Keratinocyte (primary cell): ENCODE results near the gene AADACL3.

Experiments
- EZH2 ChIP-seq: IDR thresholded peaks from one replicate; pipeline ENCODE4 v1.6.1; 2012; ENCODE audit warnings: inconsistent platforms, mild to moderate bottlenecking, low read length, moderate library complexity
- TF ChIP-seq, protein P1 (sequence below), 3 experiments: IDR thresholded peaks in 1 of 3; conservative IDR thresholded peaks in 1 of 3; optimal IDR thresholded peaks in 1 of 3; 2 replicates in 2 of 3; 3 replicates in 1 of 3; pipeline versions ENCODE3 to v1.5.1; 2011; ENCODE audit warnings: low read length in 3 of 3, mild to moderate bottlenecking in 3 of 3, moderate library complexity in 2 of 3, control low read depth in 1 of 3, inconsistent platforms in 1 of 3; ENCODE audit not compliant: insufficient read depth in 2 of 3; ENCODE audit errors: extremely low read depth in 1 of 3

DNA sequence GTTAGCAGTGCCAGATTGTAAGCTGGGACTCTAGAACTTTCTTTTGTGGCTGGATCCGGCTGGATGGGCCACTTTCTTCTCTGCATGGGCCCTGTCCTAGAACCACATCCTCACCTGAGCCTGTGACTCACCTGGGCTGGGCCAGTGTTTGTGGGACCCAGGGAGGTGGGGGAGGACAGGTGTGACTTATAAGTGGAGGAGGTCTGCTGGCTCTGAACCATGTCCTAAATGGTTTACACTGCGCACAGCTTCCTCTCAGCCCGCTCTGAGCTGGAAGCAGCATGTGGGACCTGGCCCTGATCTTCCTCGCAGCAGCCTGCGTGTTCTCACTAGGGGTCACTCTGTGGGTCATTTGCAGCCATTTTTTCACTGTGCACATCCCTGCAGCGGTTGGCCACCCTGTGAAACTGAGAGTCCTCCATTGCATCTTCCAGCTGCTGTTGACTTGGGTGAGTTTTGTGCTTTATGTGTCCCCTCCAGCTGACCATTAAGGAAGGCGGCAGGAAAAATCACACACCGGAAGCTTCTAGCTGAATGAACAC lies at the start of gene AADACL3:
- TF ChIP-seq, protein P1, sequence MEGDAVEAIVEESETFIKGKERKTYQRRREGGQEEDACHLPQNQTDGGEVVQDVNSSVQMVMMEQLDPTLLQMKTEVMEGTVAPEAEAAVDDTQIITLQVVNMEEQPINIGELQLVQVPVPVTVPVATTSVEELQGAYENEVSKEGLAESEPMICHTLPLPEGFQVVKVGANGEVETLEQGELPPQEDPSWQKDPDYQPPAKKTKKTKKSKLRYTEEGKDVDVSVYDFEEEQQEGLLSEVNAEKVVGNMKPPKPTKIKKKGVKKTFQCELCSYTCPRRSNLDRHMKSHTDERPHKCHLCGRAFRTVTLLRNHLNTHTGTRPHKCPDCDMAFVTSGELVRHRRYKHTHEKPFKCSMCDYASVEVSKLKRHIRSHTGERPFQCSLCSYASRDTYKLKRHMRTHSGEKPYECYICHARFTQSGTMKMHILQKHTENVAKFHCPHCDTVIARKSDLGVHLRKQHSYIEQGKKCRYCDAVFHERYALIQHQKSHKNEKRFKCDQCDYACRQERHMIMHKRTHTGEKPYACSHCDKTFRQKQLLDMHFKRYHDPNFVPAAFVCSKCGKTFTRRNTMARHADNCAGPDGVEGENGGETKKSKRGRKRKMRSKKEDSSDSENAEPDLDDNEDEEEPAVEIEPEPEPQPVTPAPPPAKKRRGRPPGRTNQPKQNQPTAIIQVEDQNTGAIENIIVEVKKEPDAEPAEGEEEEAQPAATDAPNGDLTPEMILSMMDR (optimal IDR thresholded peaks at IDR 0.05 in 1 of 3, IDR thresholded peaks at IDR 0.05 in 1 of 3, conservative IDR thresholded peaks at IDR 0.05 in 1 of 3; ENCODE audit: extremely low read depth in 1 of 3, insufficient read depth in 2 of 3, low read length in 3 of 3): no peak
- TF ChIP-seq EZH2: no peak
